ENCODE results near the gene HLF.

DNA sequence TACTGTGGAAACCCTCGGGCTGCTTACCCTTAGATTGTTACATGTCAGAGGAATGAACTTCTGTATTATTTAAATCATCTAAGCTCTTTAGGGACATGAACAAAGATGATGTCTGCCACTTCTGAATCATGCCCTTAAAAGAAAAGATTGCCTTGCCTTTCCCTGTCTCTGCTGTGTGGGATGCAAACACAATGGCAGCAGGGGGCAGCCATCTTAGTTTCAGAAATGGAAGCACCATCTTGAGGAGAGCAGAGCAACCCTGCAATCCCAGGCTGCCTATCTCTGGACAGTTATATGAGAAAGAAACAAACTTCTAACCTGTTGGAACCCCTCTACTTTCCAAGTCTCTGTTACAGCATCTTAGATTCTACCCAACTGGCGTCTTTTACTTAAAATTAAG is 16.7 kb upstream of the HLF start:
- no peak for TF ChIP-seq CTCF (IDR thresholded peaks at IDR 0.05)
- no peak for TF ChIP-seq POLR2A (IDR thresholded peaks at IDR 0.05)
